ENCODE measurements around the gene CDK5RAP3.

DNA sequence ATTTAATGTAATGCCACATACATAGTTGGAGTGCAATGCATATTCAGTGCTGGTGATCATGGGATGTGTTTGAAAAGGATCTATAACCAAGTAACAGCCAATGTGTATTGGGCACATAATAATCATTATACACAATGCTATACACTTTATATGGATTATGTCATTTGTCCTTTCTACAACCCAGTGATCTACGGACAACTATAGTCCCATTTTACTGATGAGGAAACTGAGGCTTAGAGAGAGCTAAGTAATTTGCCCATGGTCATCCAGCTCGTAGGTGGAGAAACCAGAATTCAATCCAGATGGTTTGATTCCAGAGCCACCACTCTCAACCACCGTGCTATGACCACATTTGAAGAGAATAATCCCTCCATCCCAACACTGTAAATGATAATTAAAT, 39.3 kb downstream of the CDK5RAP3 start:
- TF ChIP-seq POLR2AphosphoS5 (IDR thresholded peaks at IDR 0.05; ENCODE audit: borderline replicate concordance, low read depth, low read length) = no peak
- no peak for TF ChIP-seq EZH2 (IDR thresholded peaks at IDR 0.05)

Data from SK-N-MC (cell line).